Measurements from ENCODE around the gene CARNS1.
A peak's percentile ranks its signal among the peaks of the same experiment; 100 is the strongest.

The CARNS1 gene

DNA sequence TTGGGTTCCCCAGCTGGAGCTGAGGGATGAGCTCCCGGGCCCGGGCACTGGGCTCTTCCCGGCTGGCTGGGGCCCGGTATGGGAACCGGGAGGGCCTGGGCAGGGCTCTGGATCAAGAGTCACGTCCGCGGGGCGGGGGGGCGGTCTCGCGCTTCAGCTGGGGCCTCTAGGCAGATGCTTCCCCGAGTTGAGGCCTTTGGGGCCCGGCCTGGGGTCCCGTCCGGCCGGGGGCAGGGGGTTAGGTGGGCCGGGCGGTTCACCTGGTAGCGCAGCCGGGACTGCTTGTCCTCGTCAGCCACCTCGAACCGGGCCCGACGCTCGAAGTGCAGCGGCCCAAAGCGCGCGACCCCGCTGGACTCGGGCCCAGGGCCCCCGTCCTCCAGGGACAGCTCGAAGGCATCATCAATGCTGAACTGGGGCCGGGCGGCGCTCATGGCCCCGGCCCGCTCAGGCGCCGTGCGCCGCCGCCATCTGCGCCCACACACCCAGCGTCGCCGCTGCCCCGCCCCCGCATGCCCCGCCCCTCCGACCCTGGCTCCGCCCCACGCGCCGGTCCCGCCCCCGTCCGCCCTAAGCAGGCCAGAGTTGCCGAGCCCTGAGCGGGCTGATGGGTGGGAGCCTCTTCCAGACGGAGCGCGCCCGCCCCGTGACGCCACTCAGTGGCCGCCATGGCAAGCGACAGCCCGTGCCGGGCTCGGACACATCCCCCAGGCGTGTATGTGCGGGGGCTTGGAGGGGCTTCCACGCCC, 53.5 kb downstream of the CARNS1 start, which contains the start of gene TMEM134:
Gene TMEM134 (minus strand): TSS at position 493 of the 749 bp plus-strand sequence. CDS start 59 bp downstream, at position 434.
- peak; percentile 78 for DNase-seq

GRCh38 chr11:67469508-67469811, 54.0 kb downstream of the CARNS1 start:
- no peak for DNase-seq

- DNase-seq, result no peak
These were observed 55.0 kb downstream of the CARNS1 start for GRCh38 chr11:67470337-67471002.

DNA sequence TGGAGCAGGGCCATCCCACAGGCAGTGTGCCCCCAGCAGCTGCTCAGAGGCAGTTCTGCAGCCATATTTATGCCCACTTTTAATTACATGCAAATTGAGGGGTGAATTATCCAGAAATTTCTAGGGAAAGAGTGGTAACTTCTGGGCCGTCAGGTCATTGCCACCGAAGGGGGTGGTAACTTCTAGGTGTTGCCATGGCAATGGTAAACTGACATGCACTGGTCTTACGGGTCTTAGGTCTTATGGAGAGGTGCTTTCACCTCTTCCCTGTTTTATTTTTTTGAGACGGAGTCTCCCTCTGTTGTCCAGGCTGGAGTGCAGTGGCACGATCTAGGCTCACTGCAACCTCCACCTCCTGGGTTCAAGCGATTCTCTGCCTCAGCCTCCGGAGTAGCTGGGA, 57.4 kb downstream of the CARNS1 start:
- DNase-seq, result no peak
